Endothelial cell (in vitro differentiated cells): Measurements from ENCODE around the gene OSBPL8. TPM values are rescaled to one million over a fixed set of nuclear protein-coding genes. Genes with fewer than 3 reads are reported as not detected.

Experiments used
- DNase-seq: peaks from one replicate; pipeline ENCODE4 v3.0.0; 2021; ENCODE audit warnings: low spot score
- H3K27ac Mint-ChIP-seq: one replicate; pipeline ENCODE4 v1.8.0; 2021; ENCODE audit warnings: mixed read lengths, inconsistent platforms; ENCODE audit not compliant: unreplicated experiment
- H3K27me3 Mint-ChIP-seq: one replicate; pipeline ENCODE4 v1.8.0; 2021; ENCODE audit warnings: mild to moderate bottlenecking, moderate library complexity, mixed read lengths, inconsistent platforms; ENCODE audit not compliant: unreplicated experiment
- H3K36me3 Mint-ChIP-seq: one replicate; pipeline ENCODE4 v1.8.0; 2021; ENCODE audit warnings: mild to moderate bottlenecking, low read depth, mixed read lengths, inconsistent platforms; ENCODE audit not compliant: unreplicated experiment
- H3K4me1 Mint-ChIP-seq: one replicate; pipeline ENCODE4 v1.8.0; 2021; ENCODE audit warnings: mild to moderate bottlenecking, mixed read lengths, inconsistent platforms; ENCODE audit not compliant: unreplicated experiment
- H3K4me3 Mint-ChIP-seq: one replicate; pipeline ENCODE4 v1.8.0; 2021; ENCODE audit warnings: mild to moderate bottlenecking, mixed read lengths, inconsistent platforms; ENCODE audit not compliant: unreplicated experiment
- H3K9me3 Mint-ChIP-seq: one replicate; pipeline ENCODE4 v1.8.0; 2021; ENCODE audit warnings: mixed read lengths, inconsistent platforms; ENCODE audit not compliant: unreplicated experiment
- CTCF ChIP-seq: fragments of 200-600 bp; sonication (generic); IDR thresholded peaks from one replicate; pipeline ENCODE4 v1.5.0; 2021; ENCODE audit warnings: antibody characterized with exemption; ENCODE audit not compliant: unreplicated experiment
- total RNA-seq: library from RNA; stranded (reverse); fragmentation: NEBNext Ultra II Directional; extraction: Animal tissue kit (Norgen Biotek cat#: 25700); gene quantifications from one replicate; pipeline ENCODE4 v1.2.1, GENCODE V29; 2021; ENCODE audit not compliant: unreplicated experiment

The OSBPL8 gene
- total RNA-seq, 1 donor from 2014 or later = 82.3 TPM

DNA sequence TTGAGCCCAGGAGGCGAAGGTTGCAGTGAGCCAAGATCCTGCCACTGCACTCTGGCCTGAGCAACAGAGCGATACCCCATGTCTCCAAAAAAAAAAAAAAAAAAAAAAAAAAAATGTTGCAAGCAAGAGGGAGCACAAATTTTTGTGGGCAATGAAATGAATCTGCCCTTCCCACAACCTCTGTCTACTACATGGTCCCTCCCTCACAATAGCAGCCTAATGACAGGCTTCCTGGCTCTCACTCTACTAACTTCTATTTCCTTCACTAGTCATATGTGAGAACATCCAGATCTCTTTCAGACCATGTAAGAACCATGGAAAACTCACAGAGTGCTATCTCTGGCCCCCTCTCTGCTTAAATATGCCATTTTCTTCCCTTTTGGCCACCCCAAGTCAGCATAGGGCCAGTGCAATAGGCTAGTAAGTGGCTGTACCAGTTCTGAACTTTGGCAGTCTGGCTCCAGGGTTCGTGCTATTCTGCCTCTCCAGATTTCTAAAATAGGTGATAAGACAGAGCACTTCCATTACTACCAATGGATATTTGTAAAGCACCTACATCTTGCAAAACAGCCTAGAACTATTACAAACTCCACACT, 7.1 kb downstream of the OSBPL8 start:
- H3K4me3 Mint-ChIP-seq = no peak overlapping the region
- no peak for TF ChIP-seq CTCF
- peaks cover 46% of the 10 kb centered on the region for H3K4me1 Mint-ChIP-seq
- no peak for DNase-seq
- no peaks in the 10 kb centered on the region for H3K9me3 Mint-ChIP-seq
- no peaks in the 10 kb centered on the region for H3K36me3 Mint-ChIP-seq
- H3K27me3 Mint-ChIP-seq = peaks cover 2% of the 10 kb centered on the region
- H3K27ac Mint-ChIP-seq = no peak overlapping the region

GRCh38 chr12:76551482-76551888, 8.1 kb downstream of the OSBPL8 start:
- no peak for DNase-seq
- H3K4me1 Mint-ChIP-seq = peaks cover 50% of the 10 kb centered on the region
- no peak overlapping the region for H3K27ac Mint-ChIP-seq
- H3K4me3 Mint-ChIP-seq = no peak overlapping the region
- peaks cover 2% of the 10 kb centered on the region for H3K27me3 Mint-ChIP-seq
- no peak for TF ChIP-seq CTCF
- no peaks in the 10 kb centered on the region for H3K36me3 Mint-ChIP-seq
- no peaks in the 10 kb centered on the region for H3K9me3 Mint-ChIP-seq

GRCh38 chr12:76549131-76549530, 10.4 kb downstream of the OSBPL8 start:
- Mint-ChIP-seq H3K4me3 (no peak overlapping the region), H3K36me3 (no peaks in the 10 kb centered on the region), H3K9me3 (no peaks in the 10 kb centered on the region), H3K27ac (no peak overlapping the region), H3K27me3 (peaks cover 2% of the 10 kb centered on the region), H3K4me1 (peaks cover 38% of the 10 kb centered on the region)
- DNase-seq = no peak
- TF ChIP-seq CTCF = no peak

DNA sequence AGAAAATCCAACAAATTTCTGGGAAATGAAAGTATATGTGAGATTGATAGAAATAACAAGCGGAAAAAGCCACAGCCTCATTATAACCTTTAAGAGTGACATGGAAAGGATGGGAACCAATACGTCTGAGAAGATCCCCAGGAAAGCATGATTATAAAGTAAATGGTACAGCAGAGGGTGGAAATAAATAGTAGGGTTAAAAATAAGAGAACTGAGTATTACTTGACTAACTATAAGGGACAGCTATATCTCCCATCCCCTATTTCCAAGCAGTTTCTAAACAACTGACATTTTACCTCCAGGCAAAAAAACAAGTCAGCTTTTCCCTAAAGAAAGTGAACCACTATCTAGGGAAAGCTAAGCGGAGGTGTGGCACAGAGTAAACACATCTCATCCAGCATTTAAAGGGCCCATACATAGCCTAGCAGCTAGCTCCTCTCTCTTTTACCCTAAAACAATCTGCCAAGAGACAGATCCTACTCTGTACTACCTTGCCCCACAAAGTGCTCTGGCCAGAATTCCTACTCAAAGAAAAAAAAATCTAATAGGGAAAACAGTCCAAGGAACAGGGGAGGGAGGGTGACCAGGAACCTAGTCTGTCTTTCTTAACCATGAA, 11.2 kb downstream of the OSBPL8 start:
- H3K9me3 Mint-ChIP-seq = no peaks in the 10 kb centered on the region
- no peak for TF ChIP-seq CTCF
- DNase-seq = no peak
- no peaks in the 10 kb centered on the region for H3K36me3 Mint-ChIP-seq
- peaks cover 38% of the 10 kb centered on the region for H3K4me1 Mint-ChIP-seq
- H3K27me3 Mint-ChIP-seq = peaks cover 2% of the 10 kb centered on the region
- peak overlapping the region; percentile 11 for H3K27ac Mint-ChIP-seq
- no peak overlapping the region for H3K4me3 Mint-ChIP-seq

- Mint-ChIP-seq H3K4me3 (no peak overlapping the region), H3K36me3 (no peaks in the 10 kb centered on the region), H3K27ac (peak overlapping the region; percentile 27), H3K9me3 (no peaks in the 10 kb centered on the region), H3K27me3 (peaks cover 2% of the 10 kb centered on the region), H3K4me1 (peaks cover 35% of the 10 kb centered on the region)
- no peak for TF ChIP-seq CTCF
- no peak for DNase-seq
These were observed 12.0 kb downstream of the OSBPL8 start for GRCh38 chr12:76547526-76547925.
